Left cardiac atrium (tissue), 4 donors: Measurements from ENCODE around the gene SYT15B. TPM values are rescaled to one million over a fixed set of nuclear protein-coding genes. Genes with fewer than 3 reads are reported as not detected.
"Not testable (repeated sequence)": the region's sequence is repeated elsewhere in the genome, so short reads cannot be mapped to it uniquely, and the experiment has no call there.

Experiments
- ATAC-seq, 2 donors: fragments of 200-7000 bp; cut with Tn5 transposase; one replicate each; pipeline ENCODE4 v1.9.1; 2020; ENCODE audit warnings: mild to moderate bottlenecking in 2 of 2, moderate library complexity in 2 of 2
- DNase-seq: peaks from one replicate; pipeline ENCODE4 v3.0.0-alpha.2; 2020
- intact Hi-C, 2 donors: fragments of 100-400 bp; cut with DNase I; formaldehyde crosslinking; loops; one replicate each; pipeline versions ENCODE4 v1.14.1 to v1.15.1; 2022 to 2023
- total RNA-seq, 2 donors: library from RNA; stranded (reverse); fragmentation: NEBNext Ultra II Directional; extraction: Animal tissue kit (Norgen Biotek cat#: 25700); gene quantifications; one replicate each; pipeline ENCODE4 v1.2.1, GENCODE V29; 2021
- donor health status: DM: no; HTN: yes; CAD: no.
- donor health status: DM: no; HTN: yes; CAD: no; lungs with severe emphysema.
- donor health status: DM: yes; HTN: yes; CAD: no.
- donor health status: Dilated cardiomyopathy.

Gene SYT15B
- total RNA-seq, 2 donors from 2014 or later: 1.6 to 3.8 TPM

DNA sequence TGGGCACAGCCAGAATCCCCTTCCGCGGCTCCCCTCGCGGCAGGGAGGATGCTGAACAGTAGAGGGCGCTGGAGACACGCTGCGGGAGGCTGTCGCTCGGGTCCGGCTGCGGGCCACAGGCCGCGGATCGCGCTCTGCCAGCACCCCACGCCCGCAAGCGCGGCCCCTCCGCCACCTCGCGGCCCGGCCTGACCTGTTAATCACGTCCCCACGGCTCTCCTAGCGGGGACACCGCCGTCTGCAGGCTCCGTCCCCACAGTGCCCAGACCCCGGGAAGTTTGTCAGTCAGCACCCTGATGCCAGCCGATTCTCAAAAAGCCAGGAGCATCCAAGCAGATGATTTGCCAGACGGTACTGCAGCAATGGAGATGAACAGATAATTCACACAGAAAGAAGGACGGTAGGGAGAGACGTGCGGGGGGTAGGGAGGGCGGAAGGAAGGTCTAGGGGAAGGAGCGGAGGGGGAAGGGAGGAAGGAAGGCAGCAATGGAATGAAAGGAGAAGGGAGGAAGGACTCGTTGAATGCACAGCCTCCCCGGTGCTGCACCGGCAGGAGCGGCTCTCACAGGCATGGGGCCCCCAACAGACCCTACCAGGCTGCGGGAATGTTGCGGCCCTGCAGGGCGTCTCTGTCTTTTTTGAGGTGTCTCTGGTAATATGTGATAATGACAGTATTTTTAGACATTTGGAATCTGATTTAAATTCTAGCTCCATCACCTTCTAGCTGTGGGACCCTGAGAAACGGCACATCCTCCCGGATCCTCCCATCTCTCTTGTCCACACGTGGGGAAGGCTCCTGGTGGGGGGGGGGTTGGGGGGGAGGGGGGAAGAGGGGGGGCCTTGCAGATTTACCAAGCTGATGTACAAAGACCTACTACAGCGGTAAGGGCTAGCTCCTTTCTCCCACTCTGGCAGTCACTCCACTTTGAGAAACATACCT, 19.5 kb downstream of the SYT15B start:
- ATAC-seq (peak; percentile 80 to 93), DNase-seq (peak; percentile 30)
- intact Hi-C loops: not testable (repeated sequence)

DNA sequence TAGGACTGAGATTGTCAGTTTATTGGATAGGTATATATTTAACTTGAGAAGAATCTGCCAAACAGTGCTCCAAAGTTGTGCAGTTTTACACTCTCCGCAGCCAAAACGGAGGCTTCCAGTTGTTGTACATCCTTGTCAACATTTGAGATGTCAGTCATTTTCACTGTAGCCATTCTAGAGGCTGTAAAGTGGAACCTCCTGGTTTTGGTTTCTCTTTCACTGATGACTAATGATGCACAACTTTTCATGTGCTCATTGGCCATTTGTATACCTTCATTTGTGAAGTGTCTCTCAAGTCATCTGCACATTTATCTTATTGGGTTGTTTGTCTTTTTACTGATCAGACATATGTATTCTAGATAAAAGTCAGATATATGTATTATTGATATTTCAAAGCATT, 22.5 kb downstream of the SYT15B start:
- DNase-seq, intact Hi-C loops, ATAC-seq: not testable (repeated sequence)

DNA sequence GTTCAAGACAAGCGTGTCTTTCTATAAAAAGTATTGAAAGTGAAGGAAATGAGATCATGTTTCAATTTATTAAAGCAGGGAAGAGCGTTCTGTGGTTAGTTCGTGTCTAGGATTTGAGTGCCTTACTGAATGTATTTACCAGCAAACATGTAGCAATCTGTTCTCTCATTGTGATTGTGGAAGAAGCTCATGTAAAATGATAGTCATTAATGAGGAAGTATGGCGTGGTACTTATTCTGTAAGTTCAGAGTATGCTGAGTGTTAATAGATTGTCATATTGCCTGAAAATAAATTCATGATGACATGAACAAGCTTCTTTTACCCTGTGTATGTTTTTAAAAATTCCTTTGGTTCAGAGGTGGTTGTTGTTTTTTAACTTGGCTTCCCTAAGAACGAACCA, 32.5 kb downstream of the SYT15B start:
- DNase-seq, ATAC-seq, intact Hi-C loops: not testable (repeated sequence)

DNA sequence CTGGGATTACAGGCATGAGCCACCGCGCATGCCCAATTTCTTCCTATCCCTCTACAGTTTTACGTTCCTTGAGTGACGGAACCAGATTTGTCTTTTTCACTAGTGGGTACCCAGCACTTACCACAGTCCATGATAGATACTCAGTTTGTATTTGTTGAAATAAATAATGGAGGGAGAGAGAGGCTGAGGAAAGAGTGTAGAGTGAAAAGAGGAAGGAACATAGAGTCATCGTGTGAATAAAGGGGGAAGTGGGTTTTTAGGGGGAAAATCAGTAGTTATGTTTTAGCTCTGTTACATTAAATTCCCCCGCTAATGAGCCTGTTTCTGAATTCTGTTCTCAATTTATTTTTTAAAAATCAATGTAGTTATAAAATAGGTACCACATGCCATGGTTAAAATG, 37.7 kb downstream of the SYT15B start:
- intact Hi-C loops, DNase-seq: not testable (repeated sequence)
- ATAC-seq: peak in 1 of 2 donors; percentile 55

DNA sequence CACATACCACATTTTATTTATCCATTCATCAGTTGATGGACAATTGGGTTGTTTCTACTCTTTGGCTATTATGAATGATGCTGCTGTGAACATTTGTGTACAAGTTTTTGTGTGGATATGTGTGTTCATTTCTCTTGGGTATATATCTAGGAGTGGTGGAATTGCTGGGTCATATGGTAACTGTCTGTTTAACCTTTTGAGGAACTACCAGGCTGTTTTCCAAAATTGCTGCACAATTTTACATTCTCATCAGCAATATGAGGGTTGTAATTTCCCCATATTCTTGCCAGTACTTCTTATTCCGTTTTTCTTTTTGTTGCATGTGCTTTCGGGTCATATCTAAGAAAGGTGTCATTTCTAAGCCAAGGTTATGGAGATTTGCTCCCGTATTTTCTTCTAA, 38.3 kb downstream of the SYT15B start:
- intact Hi-C loops, DNase-seq: not testable (repeated sequence)
- ATAC-seq: peak in 1 of 2 donors; percentile 65

DNA sequence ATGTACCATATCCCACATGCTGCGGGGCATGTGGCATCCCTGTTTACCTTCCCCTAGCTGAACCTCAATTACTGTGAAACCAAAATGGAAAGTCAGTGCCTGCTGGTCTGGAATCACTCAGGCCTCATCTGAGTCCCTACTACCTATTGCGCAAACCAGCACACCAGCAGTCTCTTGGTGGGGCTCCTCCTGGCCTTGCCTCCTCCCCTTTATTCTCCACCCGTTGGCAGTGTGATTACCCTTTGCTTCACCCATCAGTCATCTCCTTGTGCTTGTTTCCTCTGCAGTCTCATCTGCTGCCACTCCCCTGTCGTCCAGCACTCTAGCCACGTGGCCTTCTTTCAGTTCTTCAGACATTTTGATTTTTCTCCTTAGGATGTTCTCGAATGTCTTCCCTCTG, 39.3 kb downstream of the SYT15B start:
- ATAC-seq, DNase-seq, intact Hi-C loops: not testable (repeated sequence)

DNA sequence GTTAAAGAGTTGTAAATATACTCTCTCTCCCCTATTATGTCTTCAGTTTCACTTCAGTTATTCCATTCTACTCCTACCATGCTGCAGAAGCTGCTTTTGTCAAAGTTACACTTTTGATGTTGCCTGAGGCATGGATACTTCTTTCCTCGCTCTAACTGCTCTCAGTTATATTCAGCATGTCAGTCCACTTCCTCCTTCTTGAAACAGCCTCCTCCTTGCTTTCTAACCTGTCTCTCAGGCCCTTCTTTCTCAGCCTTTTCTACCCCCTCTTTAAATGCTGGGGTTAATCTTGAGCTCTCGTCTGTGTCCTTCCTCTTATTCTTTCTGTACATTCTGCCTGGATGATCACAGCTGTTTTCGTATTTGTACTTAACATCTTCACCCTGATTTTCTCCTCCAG, 40.0 kb downstream of the SYT15B start:
- ATAC-seq, intact Hi-C loops, DNase-seq: not testable (repeated sequence)

DNA sequence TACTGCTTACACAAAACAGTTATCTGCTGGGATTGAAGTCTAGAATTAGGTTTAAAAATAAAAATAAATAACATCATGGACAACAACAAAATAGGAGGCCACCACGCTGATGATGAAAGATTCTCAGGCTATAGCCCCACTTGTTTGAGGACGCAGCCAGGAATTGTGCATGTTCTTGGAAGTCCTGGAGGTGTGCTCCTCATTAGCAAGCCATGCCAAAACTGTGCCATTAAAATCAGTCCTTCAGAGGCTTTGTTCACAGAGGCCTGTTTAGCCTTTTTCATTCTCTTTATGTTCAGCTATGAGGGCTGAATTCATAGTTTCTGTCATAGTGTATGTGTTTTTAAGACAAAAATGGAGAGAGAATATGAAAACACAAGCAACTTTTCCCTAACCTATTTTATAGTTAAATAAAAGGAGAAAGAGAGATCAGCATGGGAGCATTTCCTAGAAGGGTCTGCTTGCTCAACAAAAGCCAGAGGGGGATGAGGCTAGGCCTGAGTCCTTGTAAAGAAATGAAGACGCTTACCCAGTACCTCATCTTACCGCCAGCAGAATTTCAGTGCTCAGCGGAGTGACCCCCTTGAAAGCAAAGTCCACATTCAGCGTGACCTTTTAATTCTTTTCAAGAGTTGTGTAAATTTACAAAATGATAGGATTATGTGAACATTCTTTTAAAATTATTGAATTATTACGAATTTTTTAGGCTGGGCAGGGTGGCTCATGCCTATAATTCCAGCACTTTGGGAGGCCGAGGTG, 46.2 kb downstream of the SYT15B start:
- intact Hi-C loops: not testable (repeated sequence)

More for the DNA sequence above, 46.2 kb downstream of the SYT15B start:
- not testable (repeated sequence) for DNase-seq, ATAC-seq

Other genes with a start within 250 kb of the SYT15B start
- gene AGAP9, start 240.0 kb downstream of the SYT15B start, total RNA-seq: 1 to 10 TPM; 2.6 to 2.7 TPM
- under 1 TPM in 1 of 2 donors, not detected in 1; 0.74 TPM for gene NPY4R2, start 155.1 kb upstream of the SYT15B start, total RNA-seq
- not detected for gene FAM25C, start 236.2 kb upstream of the SYT15B start, total RNA-seq